HFF-Myc (cell line): Measurements from ENCODE around the gene MKRN2.

Source experiments
- DNase-seq: peaks from one replicate; pipeline ENCODE4 v3.0.0-alpha.2; 2011; ENCODE audit warnings: low read depth; ENCODE audit errors: extremely low read depth
- H3K4me3 ChIP-seq: replicated peaks from 2 replicates; pipeline ENCODE4 v1.5.1; 2011; ENCODE audit warnings: low read depth, mild to moderate bottlenecking, control low read depth, low read length
- TF ChIP-seq, protein P1 (sequence below): IDR thresholded peaks from 2 replicates; pipeline ENCODE4 v1.5.1; 2012; ENCODE audit warnings: mild to moderate bottlenecking, low read depth, low read length, control low read depth; ENCODE audit errors: missing control alignments

Gene MKRN2

DNA sequence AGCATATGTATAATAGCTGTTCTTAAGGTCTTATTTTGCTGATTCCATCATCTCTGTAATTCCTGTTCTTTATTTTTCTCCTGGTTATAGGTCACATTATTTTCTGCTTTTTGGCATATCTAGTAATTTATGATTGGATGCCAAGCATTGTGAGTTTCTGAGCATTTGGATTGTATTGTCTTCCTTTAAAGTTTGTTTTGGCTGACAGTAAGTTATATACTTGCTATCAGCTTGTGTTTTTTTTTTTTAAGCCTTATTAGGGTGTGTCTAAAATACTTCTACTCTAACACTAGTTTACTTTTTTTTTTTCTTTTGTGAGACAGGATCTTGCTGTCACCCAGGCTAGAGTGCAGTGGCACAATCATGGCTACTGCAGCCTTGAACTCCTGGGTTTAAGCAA lies 10.1 kb downstream of the MKRN2 start:
- H3K4me3 ChIP-seq, result no peak overlapping the region
- TF ChIP-seq, protein P1, sequence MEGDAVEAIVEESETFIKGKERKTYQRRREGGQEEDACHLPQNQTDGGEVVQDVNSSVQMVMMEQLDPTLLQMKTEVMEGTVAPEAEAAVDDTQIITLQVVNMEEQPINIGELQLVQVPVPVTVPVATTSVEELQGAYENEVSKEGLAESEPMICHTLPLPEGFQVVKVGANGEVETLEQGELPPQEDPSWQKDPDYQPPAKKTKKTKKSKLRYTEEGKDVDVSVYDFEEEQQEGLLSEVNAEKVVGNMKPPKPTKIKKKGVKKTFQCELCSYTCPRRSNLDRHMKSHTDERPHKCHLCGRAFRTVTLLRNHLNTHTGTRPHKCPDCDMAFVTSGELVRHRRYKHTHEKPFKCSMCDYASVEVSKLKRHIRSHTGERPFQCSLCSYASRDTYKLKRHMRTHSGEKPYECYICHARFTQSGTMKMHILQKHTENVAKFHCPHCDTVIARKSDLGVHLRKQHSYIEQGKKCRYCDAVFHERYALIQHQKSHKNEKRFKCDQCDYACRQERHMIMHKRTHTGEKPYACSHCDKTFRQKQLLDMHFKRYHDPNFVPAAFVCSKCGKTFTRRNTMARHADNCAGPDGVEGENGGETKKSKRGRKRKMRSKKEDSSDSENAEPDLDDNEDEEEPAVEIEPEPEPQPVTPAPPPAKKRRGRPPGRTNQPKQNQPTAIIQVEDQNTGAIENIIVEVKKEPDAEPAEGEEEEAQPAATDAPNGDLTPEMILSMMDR, result no peak
- no peak for DNase-seq

- H3K4me3 ChIP-seq, result no peak overlapping the region
- TF ChIP-seq, protein P1, result no peak
- no peak for DNase-seq
Observed at GRCh38 chr3:12568747-12569146, 11.9 kb downstream of the MKRN2 start.

DNA sequence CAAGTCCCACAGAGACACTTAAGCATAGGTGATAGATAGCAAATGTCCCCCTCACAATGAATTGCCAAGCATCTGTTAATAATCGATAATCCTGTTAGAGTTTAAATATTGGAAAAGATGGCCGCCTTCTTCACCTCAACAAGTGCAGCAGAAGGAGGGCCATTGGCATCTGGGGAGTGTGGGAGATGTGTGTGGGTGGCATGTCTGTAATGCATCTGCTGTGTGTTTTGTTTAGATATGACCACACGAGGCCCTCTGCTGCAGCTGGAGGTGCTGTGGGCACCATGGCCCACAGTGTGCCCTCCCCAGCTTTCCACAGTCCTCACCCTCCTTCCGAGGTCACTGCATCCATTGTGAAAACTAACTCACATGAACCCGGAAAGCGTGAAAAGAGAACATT lies 12.9 kb downstream of the MKRN2 start:
- H3K4me3 ChIP-seq, result no peak overlapping the region
- TF ChIP-seq, protein P1, result no peak
- DNase-seq, result no peak

GRCh38 chr3:12571986-12572385 lies 15.1 kb downstream of the MKRN2 start:
- no peak overlapping the region for H3K4me3 ChIP-seq
- no peak for DNase-seq
- TF ChIP-seq, protein P1, result no peak

GRCh38 chr3:12574131-12574530 lies 17.2 kb downstream of the MKRN2 start:
- TF ChIP-seq, protein P1, result no peak
- no peak overlapping the region for H3K4me3 ChIP-seq
- DNase-seq, result no peak

DNA sequence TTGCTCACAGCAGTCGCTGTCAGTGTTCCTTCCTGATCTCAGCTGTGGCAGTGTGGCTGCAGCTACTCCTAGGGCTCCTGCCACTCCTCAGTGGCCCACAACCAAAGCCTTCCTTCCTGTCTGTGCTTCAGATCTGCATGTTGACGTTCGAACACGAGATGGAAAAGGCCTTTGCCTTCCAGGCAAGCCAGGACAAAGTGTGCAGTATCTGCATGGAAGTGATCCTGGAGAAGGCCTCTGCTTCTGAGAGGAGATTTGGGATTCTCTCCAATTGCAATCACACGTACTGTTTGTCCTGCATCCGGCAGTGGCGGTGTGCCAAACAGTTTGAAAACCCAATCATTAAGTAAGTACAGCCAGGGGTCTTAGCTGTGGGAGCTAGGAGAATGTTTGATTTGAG lies 17.8 kb downstream of the MKRN2 start:
- TF ChIP-seq, protein P1, result no peak
- no peak overlapping the region for H3K4me3 ChIP-seq
- DNase-seq, result no peak

- TF ChIP-seq, protein P1, result no peak
- no peak for DNase-seq
- H3K4me3 ChIP-seq, result no peak overlapping the region
Observed at GRCh38 chr3:12577379-12577778, 20.5 kb downstream of the MKRN2 start.
